Stimulated activated CD8-positive, alpha-beta memory T cell treated with anti-CD3 and anti-CD28 coated beads, Interleukin-12 subunit alpha, Interleukin-12 subunit beta, amount 100 ng/mL, for 24 hours (primary cell): ENCODE results near the gene MACROD2.
"Not testable (repeated sequence)": the region's sequence is repeated elsewhere in the genome, so short reads cannot be mapped to it uniquely, and the experiment has no call there.

Experiments
- DNase-seq: peaks from one replicate; pipeline ENCODE4 v3.0.0-alpha.2; 2020; ENCODE audit errors: extremely low read depth

Gene MACROD2

GRCh38 chr20:14266246-14266645 lies 270.9 kb downstream of the MACROD2 start:
- no peak for DNase-seq

- DNase-seq, result not testable (repeated sequence)
Measured at GRCh38 chr20:14270751-14271150, 275.4 kb downstream of the MACROD2 start.

GRCh38 chr20:14282140-14282539 lies 286.8 kb downstream of the MACROD2 start:
- DNase-seq, result no peak

GRCh38 chr20:14284443-14284842 lies 289.1 kb downstream of the MACROD2 start:
- DNase-seq, result no peak

- DNase-seq, result no peak
Measured at GRCh38 chr20:14288341-14289330, 293.3 kb downstream of the MACROD2 start.

GRCh38 chr20:14291502-14291901 lies 296.2 kb downstream of the MACROD2 start:
- DNase-seq, result no peak

GRCh38 chr20:14295238-14295637 lies 299.9 kb downstream of the MACROD2 start:
- DNase-seq, result no peak

GRCh38 chr20:14295770-14296309 lies 300.5 kb downstream of the MACROD2 start:
- no peak for DNase-seq

GRCh38 chr20:14299831-14300230 lies 304.5 kb downstream of the MACROD2 start:
- DNase-seq, result no peak

GRCh38 chr20:14303106-14303505 lies 307.8 kb downstream of the MACROD2 start:
- no peak for DNase-seq

- DNase-seq, result no peak
Measured at GRCh38 chr20:14303651-14304050, 308.3 kb downstream of the MACROD2 start.

- no peak for DNase-seq
Measured at GRCh38 chr20:14304472-14304871, 309.2 kb downstream of the MACROD2 start.

- no peak for DNase-seq
Measured at GRCh38 chr20:14307956-14308355, 312.6 kb downstream of the MACROD2 start.

GRCh38 chr20:14310977-14311627 lies 315.8 kb downstream of the MACROD2 start:
- no peak for DNase-seq

GRCh38 chr20:14312001-14312400 lies 316.7 kb downstream of the MACROD2 start:
- DNase-seq, result no peak

GRCh38 chr20:14313341-14314020 lies 318.2 kb downstream of the MACROD2 start:
- no peak for DNase-seq

GRCh38 chr20:14319704-14320103 lies 324.4 kb downstream of the MACROD2 start:
- DNase-seq, result no peak

- DNase-seq, result no peak
Measured at GRCh38 chr20:14331646-14332045, 336.3 kb downstream of the MACROD2 start.

- no peak for DNase-seq
Measured at GRCh38 chr20:14332866-14333265, 337.6 kb downstream of the MACROD2 start.

GRCh38 chr20:14333721-14334120 lies 338.4 kb downstream of the MACROD2 start:
- DNase-seq, result no peak

GRCh38 chr20:14334306-14334930 lies 339.1 kb downstream of the MACROD2 start:
- DNase-seq, result no peak

- no peak for DNase-seq
Measured at GRCh38 chr20:14335052-14335451, 339.7 kb downstream of the MACROD2 start.
